ENCODE data around the gene JAK1. TPM values are rescaled to one million over a fixed set of nuclear protein-coding genes. Genes with fewer than 3 reads are reported as not detected.

JAK1 gene
- total RNA-seq, 1 experiment from 2014 or later: 27.8 TPM

DNA sequence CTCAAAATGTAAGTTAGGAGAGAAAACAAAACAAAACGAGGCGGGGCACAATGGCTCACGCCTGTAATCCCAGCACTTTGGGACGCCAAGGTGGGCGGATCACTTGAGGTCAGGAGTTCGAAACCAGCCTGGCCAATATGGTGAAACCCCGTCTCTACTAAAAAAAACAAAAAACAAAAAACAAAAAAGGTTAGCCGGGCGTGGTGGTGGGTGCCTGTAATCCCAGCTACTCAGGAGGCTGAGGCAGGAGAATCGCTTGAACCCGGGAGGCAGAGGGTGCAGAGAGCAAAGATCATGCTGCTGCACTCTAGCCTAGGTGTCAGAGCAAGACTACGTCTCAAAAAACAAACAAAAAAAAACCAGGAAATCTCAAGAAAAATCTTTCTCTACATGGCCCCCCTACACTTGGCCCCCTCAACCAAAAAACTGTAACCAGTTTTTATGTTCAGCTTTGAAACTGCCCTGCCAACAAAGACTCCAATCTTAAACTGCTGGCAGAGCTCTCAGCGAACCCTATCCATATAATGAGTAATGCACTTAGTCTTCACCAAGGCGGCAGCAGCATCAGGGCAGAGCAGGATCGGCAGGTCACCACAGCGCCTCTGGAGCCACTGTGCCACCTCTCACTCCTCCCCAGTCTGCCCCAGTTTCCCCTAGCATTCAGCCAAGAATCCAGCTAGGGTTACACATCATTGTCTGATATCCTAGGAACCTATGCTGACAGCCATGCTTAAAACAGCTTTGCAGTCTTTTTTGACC is 71.7 kb downstream of the JAK1 start (continued):
- TF ChIP-seq, protein P1, sequence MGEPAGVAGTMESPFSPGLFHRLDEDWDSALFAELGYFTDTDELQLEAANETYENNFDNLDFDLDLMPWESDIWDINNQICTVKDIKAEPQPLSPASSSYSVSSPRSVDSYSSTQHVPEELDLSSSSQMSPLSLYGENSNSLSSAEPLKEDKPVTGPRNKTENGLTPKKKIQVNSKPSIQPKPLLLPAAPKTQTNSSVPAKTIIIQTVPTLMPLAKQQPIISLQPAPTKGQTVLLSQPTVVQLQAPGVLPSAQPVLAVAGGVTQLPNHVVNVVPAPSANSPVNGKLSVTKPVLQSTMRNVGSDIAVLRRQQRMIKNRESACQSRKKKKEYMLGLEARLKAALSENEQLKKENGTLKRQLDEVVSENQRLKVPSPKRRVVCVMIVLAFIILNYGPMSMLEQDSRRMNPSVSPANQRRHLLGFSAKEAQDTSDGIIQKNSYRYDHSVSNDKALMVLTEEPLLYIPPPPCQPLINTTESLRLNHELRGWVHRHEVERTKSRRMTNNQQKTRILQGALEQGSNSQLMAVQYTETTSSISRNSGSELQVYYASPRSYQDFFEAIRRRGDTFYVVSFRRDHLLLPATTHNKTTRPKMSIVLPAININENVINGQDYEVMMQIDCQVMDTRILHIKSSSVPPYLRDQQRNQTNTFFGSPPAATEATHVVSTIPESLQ (CRISPR knock-in tag; IDR thresholded peaks at IDR 0.05): no peak
- TF ChIP-seq NR1H2 (CRISPR knock-in tag; IDR thresholded peaks at IDR 0.05) (no peak), TEAD1 (CRISPR knock-in tag; IDR thresholded peaks at IDR 0.05) (no peak), OVOL2 (CRISPR knock-in tag; IDR thresholded peaks at IDR 0.05; ENCODE audit: borderline replicate concordance) (no peak), ZNF263 (CRISPR knock-in tag; IDR thresholded peaks at IDR 0.05; ENCODE audit: low read depth) (no peak)
- TF ChIP-seq, protein P2, sequence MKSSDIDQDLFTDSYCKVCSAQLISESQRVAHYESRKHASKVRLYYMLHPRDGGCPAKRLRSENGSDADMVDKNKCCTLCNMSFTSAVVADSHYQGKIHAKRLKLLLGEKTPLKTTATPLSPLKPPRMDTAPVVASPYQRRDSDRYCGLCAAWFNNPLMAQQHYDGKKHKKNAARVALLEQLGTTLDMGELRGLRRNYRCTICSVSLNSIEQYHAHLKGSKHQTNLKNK (CRISPR knock-in tag; IDR thresholded peaks at IDR 0.05): no peak

DNA sequence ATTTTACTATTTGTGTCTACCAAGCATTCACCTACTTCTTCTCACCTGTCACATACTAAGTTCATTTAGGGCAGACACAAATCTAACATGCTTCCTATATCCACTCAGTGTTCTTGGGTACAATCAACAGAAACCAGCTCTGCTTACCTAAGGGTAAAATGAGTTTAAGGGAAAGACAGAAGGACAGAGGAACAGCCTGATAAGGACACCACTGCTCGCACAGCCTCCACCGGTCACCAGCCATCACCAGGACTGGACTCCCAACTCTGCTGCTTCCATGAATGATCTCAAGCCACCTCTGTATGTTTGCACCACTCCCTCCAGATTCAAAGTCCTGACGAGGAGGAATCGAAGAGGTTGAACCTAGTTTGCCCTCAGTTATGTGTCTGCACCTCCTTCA is 72.4 kb downstream of the JAK1 start:
- Mint-ChIP-seq H3K4me1 (peaks cover 70% of the 10 kb centered on the region), H3K36me3 (no peaks in the 10 kb centered on the region), H3K27me3 (ENCODE audit: low read depth) (no peaks in the 10 kb centered on the region), H3K4me3 (no peak overlapping the region), H3K27ac (no peak overlapping the region), H3K9me3 (peaks cover 4% of the 10 kb centered on the region)
- ChIA-PET POLR2A (no interaction called here), CTCF (no interaction called here)
- no peak for DNase-seq (ENCODE audit: low spot score)
- ATAC-seq: no peak
- no peak for TF ChIP-seq EMX1 (CRISPR knock-in tag; IDR thresholded peaks at IDR 0.05)
- TF ChIP-seq ZNF396 (CRISPR knock-in tag; IDR thresholded peaks at IDR 0.05; ENCODE audit: borderline replicate concordance): no peak
- TF ChIP-seq, protein P3, sequence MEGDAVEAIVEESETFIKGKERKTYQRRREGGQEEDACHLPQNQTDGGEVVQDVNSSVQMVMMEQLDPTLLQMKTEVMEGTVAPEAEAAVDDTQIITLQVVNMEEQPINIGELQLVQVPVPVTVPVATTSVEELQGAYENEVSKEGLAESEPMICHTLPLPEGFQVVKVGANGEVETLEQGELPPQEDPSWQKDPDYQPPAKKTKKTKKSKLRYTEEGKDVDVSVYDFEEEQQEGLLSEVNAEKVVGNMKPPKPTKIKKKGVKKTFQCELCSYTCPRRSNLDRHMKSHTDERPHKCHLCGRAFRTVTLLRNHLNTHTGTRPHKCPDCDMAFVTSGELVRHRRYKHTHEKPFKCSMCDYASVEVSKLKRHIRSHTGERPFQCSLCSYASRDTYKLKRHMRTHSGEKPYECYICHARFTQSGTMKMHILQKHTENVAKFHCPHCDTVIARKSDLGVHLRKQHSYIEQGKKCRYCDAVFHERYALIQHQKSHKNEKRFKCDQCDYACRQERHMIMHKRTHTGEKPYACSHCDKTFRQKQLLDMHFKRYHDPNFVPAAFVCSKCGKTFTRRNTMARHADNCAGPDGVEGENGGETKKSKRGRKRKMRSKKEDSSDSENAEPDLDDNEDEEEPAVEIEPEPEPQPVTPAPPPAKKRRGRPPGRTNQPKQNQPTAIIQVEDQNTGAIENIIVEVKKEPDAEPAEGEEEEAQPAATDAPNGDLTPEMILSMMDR (IDR thresholded peaks at IDR 0.05): no peak
- TF ChIP-seq, protein P4, sequence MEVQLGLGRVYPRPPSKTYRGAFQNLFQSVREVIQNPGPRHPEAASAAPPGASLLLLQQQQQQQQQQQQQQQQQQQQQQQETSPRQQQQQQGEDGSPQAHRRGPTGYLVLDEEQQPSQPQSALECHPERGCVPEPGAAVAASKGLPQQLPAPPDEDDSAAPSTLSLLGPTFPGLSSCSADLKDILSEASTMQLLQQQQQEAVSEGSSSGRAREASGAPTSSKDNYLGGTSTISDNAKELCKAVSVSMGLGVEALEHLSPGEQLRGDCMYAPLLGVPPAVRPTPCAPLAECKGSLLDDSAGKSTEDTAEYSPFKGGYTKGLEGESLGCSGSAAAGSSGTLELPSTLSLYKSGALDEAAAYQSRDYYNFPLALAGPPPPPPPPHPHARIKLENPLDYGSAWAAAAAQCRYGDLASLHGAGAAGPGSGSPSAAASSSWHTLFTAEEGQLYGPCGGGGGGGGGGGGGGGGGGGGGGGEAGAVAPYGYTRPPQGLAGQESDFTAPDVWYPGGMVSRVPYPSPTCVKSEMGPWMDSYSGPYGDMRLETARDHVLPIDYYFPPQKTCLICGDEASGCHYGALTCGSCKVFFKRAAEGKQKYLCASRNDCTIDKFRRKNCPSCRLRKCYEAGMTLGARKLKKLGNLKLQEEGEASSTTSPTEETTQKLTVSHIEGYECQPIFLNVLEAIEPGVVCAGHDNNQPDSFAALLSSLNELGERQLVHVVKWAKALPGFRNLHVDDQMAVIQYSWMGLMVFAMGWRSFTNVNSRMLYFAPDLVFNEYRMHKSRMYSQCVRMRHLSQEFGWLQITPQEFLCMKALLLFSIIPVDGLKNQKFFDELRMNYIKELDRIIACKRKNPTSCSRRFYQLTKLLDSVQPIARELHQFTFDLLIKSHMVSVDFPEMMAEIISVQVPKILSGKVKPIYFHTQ (CRISPR knock-in tag; IDR thresholded peaks at IDR 0.05): no peak
- TF ChIP-seq PRRX2 (CRISPR knock-in tag; IDR thresholded peaks at IDR 0.05): no peak
- TF ChIP-seq, protein P5, sequence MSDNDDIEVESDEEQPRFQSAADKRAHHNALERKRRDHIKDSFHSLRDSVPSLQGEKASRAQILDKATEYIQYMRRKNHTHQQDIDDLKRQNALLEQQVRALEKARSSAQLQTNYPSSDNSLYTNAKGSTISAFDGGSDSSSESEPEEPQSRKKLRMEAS (CRISPR knock-in tag; IDR thresholded peaks at IDR 0.05): no peak
- TF ChIP-seq, protein P6, sequence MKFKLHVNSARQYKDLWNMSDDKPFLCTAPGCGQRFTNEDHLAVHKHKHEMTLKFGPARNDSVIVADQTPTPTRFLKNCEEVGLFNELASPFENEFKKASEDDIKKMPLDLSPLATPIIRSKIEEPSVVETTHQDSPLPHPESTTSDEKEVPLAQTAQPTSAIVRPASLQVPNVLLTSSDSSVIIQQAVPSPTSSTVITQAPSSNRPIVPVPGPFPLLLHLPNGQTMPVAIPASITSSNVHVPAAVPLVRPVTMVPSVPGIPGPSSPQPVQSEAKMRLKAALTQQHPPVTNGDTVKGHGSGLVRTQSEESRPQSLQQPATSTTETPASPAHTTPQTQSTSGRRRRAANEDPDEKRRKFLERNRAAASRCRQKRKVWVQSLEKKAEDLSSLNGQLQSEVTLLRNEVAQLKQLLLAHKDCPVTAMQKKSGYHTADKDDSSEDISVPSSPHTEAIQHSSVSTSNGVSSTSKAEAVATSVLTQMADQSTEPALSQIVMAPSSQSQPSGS (CRISPR knock-in tag; IDR thresholded peaks at IDR 0.05; ENCODE audit: borderline replicate concordance, low read depth): no peak
- TF ChIP-seq RORB (CRISPR knock-in tag; IDR thresholded peaks at IDR 0.05): no peak
- TF ChIP-seq, protein P7, sequence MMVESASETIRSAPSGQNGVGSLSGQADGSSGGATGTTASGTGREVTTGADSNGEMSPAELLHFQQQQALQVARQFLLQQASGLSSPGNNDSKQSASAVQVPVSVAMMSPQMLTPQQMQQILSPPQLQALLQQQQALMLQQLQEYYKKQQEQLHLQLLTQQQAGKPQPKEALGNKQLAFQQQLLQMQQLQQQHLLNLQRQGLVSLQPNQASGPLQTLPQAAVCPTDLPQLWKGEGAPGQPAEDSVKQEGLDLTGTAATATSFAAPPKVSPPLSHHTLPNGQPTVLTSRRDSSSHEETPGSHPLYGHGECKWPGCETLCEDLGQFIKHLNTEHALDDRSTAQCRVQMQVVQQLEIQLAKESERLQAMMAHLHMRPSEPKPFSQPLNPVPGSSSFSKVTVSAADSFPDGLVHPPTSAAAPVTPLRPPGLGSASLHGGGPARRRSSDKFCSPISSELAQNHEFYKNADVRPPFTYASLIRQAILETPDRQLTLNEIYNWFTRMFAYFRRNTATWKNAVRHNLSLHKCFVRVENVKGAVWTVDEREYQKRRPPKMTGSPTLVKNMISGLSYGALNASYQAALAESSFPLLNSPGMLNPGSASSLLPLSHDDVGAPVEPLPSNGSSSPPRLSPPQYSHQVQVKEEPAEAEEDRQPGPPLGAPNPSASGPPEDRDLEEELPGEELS (CRISPR knock-in tag; IDR thresholded peaks at IDR 0.05): no peak
- TF ChIP-seq TEAD1 (CRISPR knock-in tag; IDR thresholded peaks at IDR 0.05): no peak
- TF ChIP-seq, protein P8, sequence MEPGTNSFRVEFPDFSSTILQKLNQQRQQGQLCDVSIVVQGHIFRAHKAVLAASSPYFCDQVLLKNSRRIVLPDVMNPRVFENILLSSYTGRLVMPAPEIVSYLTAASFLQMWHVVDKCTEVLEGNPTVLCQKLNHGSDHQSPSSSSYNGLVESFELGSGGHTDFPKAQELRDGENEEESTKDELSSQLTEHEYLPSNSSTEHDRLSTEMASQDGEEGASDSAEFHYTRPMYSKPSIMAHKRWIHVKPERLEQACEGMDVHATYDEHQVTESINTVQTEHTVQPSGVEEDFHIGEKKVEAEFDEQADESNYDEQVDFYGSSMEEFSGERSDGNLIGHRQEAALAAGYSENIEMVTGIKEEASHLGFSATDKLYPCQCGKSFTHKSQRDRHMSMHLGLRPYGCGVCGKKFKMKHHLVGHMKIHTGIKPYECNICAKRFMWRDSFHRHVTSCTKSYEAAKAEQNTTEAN (CRISPR knock-in tag; IDR thresholded peaks at IDR 0.05): no peak
- TF ChIP-seq, protein P1 (CRISPR knock-in tag; IDR thresholded peaks at IDR 0.05): no peak
- TF ChIP-seq ZNF138 (CRISPR knock-in tag; conservative IDR thresholded peaks at IDR 0.05): no peak

Measured in WTC11 (cell line).